Liver (tissue), 9 donors: ENCODE measurements around the gene RARRES1. TPM values are rescaled to one million over a fixed set of nuclear protein-coding genes. Genes with fewer than 3 reads are reported as not detected.

Source experiments
- DNase-seq: peaks from one replicate; pipeline ENCODE4 v3.0.0-alpha.2; 2017; ENCODE audit warnings: low spot score
- H3K27ac ChIP-seq, 2 donors: one replicate each; pipeline ENCODE4 v1.7.0; 2013; ENCODE audit warnings: inconsistent platforms in 2 of 2, low read length in 2 of 2, control low read depth in 1 of 2, low read depth in 1 of 2, mild to moderate bottlenecking in 1 of 2
- H3K27me3 ChIP-seq, 4 donors: one replicate each; pipeline versions ENCODE4 v1.6.1 to v1.7.0; 2013; ENCODE audit warnings: low read length in 3 of 4, inconsistent platforms in 1 of 4, mild to moderate bottlenecking in 1 of 4, moderate library complexity in 1 of 4; ENCODE audit not compliant: control insufficient read depth in 4 of 4, insufficient read depth in 4 of 4
- H3K36me3 ChIP-seq, 4 donors: one replicate each; pipeline versions ENCODE4 v1.6.1 to v1.7.0; 2013; ENCODE audit warnings: low read length in 3 of 4, mild to moderate bottlenecking in 3 of 4, low read depth in 1 of 4, moderate library complexity in 1 of 4; ENCODE audit not compliant: control insufficient read depth in 4 of 4, insufficient read depth in 3 of 4
- H3K4me1 ChIP-seq, 4 donors: one replicate each; pipeline versions ENCODE4 v1.6.1 to v1.7.0; 2013; ENCODE audit warnings: low read length in 3 of 4, mild to moderate bottlenecking in 3 of 4, moderate library complexity in 1 of 4; ENCODE audit not compliant: control insufficient read depth in 4 of 4, insufficient read depth in 4 of 4
- H3K4me3 ChIP-seq, 3 donors: one replicate each; pipeline versions ENCODE4 v1.6.1 to v1.7.0; 2013; ENCODE audit warnings: low read length in 3 of 3, control low read depth in 1 of 3, low read depth in 1 of 3, mild to moderate bottlenecking in 1 of 3
- H3K9ac ChIP-seq, 2 donors: one replicate each; pipeline ENCODE4 v1.7.0; 2013; ENCODE audit warnings: low read length in 2 of 2, mild to moderate bottlenecking in 2 of 2, moderate library complexity in 2 of 2, control low read depth in 1 of 2, low read depth in 1 of 2
- H3K9me3 ChIP-seq, 4 donors: one replicate each; pipeline versions ENCODE4 v1.6.1 to v1.7.0; 2013; ENCODE audit warnings: low read length in 3 of 4; ENCODE audit not compliant: control insufficient read depth in 4 of 4
- EGR1 ChIP-seq, 2 donors: IDR thresholded peaks; 2 replicates each; pipeline ENCODE4 v1.6.1; 2016 to 2018; ENCODE audit warnings: antibody characterized with exemption in 2 of 2, low read depth in 2 of 2
- FOXA1 ChIP-seq: IDR thresholded peaks from 2 replicates; pipeline ENCODE4 v1.6.1; 2016; ENCODE audit warnings: antibody characterized with exemption
- GABPA ChIP-seq, 2 donors: IDR thresholded peaks in 1 of 2; conservative IDR thresholded peaks in 1 of 2; 2 replicates each; pipeline ENCODE4 v1.6.1; 2016; ENCODE audit warnings: antibody characterized with exemption in 2 of 2, mild to moderate bottlenecking in 1 of 2, moderate library complexity in 1 of 2
- HNF4A ChIP-seq, 2 donors: conservative IDR thresholded peaks; 2 replicates each; pipeline ENCODE4 v1.6.1; 2016; ENCODE audit warnings: antibody characterized with exemption in 2 of 2, mild to moderate bottlenecking in 2 of 2
- HNF4G ChIP-seq: IDR thresholded peaks from 2 replicates; pipeline ENCODE4 v1.6.1; 2016; ENCODE audit warnings: antibody characterized with exemption
- JUND ChIP-seq, 2 donors: IDR thresholded peaks; 2 replicates each; pipeline ENCODE4 v1.6.1; 2016; ENCODE audit warnings: antibody characterized with exemption in 2 of 2
- NR2F2 ChIP-seq: IDR thresholded peaks from 2 replicates; pipeline ENCODE4 v1.6.1; 2016; ENCODE audit warnings: antibody characterized with exemption
- RAD21 ChIP-seq, 2 donors: IDR thresholded peaks; 2 replicates each; pipeline ENCODE4 v1.6.1; 2016; ENCODE audit warnings: antibody characterized with exemption in 2 of 2, mild to moderate bottlenecking in 2 of 2
- RXRA ChIP-seq, 2 donors: IDR thresholded peaks; 2 replicates each; pipeline ENCODE4 v1.6.1; 2017 to 2018; ENCODE audit warnings: antibody characterized with exemption in 2 of 2, mild to moderate bottlenecking in 1 of 2
- SP1 ChIP-seq: IDR thresholded peaks from 2 replicates; pipeline ENCODE4 v1.6.1; 2018; ENCODE audit warnings: antibody characterized with exemption, mild to moderate bottlenecking
- WGBS: extraction: QIAGEN DNeasy Blood & Tissue Kit; methylation state at CpG from one replicate; pipeline ENCODE4 v1.1.7; 2013; 5-methylcytosine and 5-hydroxymethylcytosine counted together
- polyA plus RNA-seq, 2 donors: library from polyadenylated mRNA; stranded (reverse) in 1 of 2; unstranded in 1 of 2; fragments of 200-250 nt in 1 of 2; fragments of >200 nt in 1 of 2; fragmentation: Nextera tagmentation in 1 of 2; extraction: Ambion mirVana in 1 of 2; gene quantifications; one replicate each; pipeline versions ENCODE4 v1.2.1 to v1.2.3, GENCODE V29; 2013 to 2015
- total RNA-seq, 2 donors: library from RNA; depleted of rRNA; stranded (reverse); fragments of >200 nt; gene quantifications; one replicate each; pipeline ENCODE4 v1.2.3, GENCODE V29; 2014
- TF ChIP-seq, protein P1 (sequence below): fragments of 150-350 bp; IDR thresholded peaks from 2 replicates; pipeline ENCODE4 v1.5.1; 2017; ENCODE audit warnings: improper control_type of control experiment, low read depth, low read length; ENCODE audit not compliant: missing input control
- donor health status: healthy.
- donor health status: healthy.
- donor health status: healthy.
- donor health status: healthy.
- donor health status: healthy.

RARRES1 gene
- total and polyA plus RNA-seq, 4 donors: 0.92 to 6.9 (median 2.4) TPM

DNA sequence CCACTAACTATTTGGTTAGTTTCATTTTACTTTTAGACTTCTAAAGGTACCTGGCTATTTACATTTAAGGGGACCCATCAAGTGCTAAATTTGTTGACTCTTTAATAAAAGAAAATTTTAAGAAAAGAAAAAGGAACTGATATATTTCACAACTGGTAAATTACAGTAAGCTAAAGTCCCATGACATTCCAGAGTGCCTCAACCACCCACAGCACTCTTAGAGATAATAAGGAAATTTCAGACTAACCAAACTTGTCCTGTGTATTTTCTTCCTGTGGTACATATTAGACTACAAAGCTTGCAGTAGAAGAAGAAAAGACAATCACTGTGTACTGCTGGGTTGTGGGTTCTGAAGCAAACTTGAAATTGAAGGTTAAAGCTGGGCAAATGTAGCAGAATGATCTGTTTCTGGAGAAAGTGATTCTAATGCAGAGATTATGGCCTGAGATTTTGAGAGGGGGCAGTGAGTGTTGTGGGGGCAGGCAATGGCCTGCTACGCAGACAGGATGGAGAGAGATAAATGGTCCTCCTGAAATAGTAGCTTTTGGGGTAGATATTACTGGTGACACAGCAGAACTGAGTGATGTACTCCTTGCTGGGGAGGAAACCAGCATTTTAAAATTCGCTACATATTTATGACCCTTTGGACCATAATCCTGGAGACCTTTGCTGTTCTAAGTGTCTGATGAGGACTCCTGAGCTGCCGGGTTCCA is 45.1 kb upstream of the RARRES1 start:
- TF ChIP-seq SP1 (no peak), RXRA (IDR thresholded peaks at IDR 0.05) (no peak), HNF4G (no peak), EGR1 (IDR thresholded peaks at IDR 0.05; ENCODE audit: low read depth in 2 of 2) (no peak), JUND (IDR thresholded peaks at IDR 0.05) (no peak), GABPA (IDR thresholded peaks at IDR 0.05 in 1 of 2, conservative IDR thresholded peaks at IDR 0.05 in 1 of 2) (no peak), FOXA1 (no peak), NR2F2 (no peak)
- TF ChIP-seq, protein P1, sequence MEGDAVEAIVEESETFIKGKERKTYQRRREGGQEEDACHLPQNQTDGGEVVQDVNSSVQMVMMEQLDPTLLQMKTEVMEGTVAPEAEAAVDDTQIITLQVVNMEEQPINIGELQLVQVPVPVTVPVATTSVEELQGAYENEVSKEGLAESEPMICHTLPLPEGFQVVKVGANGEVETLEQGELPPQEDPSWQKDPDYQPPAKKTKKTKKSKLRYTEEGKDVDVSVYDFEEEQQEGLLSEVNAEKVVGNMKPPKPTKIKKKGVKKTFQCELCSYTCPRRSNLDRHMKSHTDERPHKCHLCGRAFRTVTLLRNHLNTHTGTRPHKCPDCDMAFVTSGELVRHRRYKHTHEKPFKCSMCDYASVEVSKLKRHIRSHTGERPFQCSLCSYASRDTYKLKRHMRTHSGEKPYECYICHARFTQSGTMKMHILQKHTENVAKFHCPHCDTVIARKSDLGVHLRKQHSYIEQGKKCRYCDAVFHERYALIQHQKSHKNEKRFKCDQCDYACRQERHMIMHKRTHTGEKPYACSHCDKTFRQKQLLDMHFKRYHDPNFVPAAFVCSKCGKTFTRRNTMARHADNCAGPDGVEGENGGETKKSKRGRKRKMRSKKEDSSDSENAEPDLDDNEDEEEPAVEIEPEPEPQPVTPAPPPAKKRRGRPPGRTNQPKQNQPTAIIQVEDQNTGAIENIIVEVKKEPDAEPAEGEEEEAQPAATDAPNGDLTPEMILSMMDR: no peak
- Histone ChIP-seq H3K4me1 (no peaks in the 10 kb centered on the region), H3K27ac (no peak overlapping the region), H3K36me3 (no peaks in the 10 kb centered on the region), H3K9ac (no peak overlapping the region), H3K4me3 (no peak overlapping the region), H3K27me3 (no peaks in the 10 kb centered on the region), H3K9me3 (no peaks in the 10 kb centered on the region)
- WGBS: 85% methylated on average over 3 of the region's 3 CpGs
- DNase-seq: no peak

DNA sequence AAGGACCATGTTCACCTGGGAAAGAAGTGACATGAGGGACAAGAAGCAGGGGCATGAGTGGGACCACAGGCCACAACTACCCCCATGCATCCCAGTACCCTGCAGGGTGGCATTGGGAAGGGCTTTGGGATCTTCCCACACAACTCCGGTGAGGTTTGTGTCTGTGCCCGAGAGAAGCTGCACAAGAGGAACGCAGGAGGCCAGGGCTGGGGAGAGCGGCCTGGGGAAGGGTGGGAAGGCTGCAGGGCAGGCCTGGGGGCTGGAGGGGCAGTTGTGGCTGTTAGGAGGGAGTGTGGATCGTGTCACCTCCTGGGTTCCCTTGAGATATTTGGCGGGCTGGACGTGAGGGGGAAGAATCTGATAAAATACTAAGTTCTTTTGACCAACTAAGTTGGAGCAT is 44.3 kb upstream of the RARRES1 start:
- Histone ChIP-seq H3K27ac (no peak overlapping the region), H3K27me3 (no peaks in the 10 kb centered on the region), H3K4me3 (no peak overlapping the region), H3K9me3 (no peaks in the 10 kb centered on the region), H3K9ac (no peak overlapping the region), H3K36me3 (no peaks in the 10 kb centered on the region), H3K4me1 (no peaks in the 10 kb centered on the region)
- 93% methylated on average over 7 of the region's 7 CpGs for WGBS
- no peak for TF ChIP-seq RAD21 (IDR thresholded peaks at IDR 0.05)
- no peak for TF ChIP-seq JUND (IDR thresholded peaks at IDR 0.05)
- TF ChIP-seq, protein P1: no peak
- TF ChIP-seq HNF4A (conservative IDR thresholded peaks at IDR 0.05): no peak
- TF ChIP-seq NR2F2: no peak
- TF ChIP-seq FOXA1: no peak
- DNase-seq: no peak
